ENCODE data around the gene SCN8A.

GRCh38 chr12:51689983-51690382 lies 99.0 kb downstream of the SCN8A start:
- TF ChIP-seq CTCF (conservative IDR thresholded peaks at IDR 0.05; ENCODE audit: low read depth in 2 of 2) (no peak), JUNB (IDR thresholded peaks at IDR 0.05; ENCODE audit: unreplicated experiment) (no peak), POLR2AphosphoS5 (IDR thresholded peaks at IDR 0.05; ENCODE audit: low read depth) (no peak), EZH2 (IDR thresholded peaks at IDR 0.05; ENCODE audit: low read depth, unreplicated experiment) (no peak), REST (IDR thresholded peaks at IDR 0.05; ENCODE audit: unreplicated experiment) (no peak), EZH2phosphoT487 (IDR thresholded peaks at IDR 0.05; ENCODE audit: unreplicated experiment) (no peak), CREB1 (CRISPR knock-in tag; IDR thresholded peaks at IDR 0.05; ENCODE audit: low read depth) (no peak), NANOG (IDR thresholded peaks at IDR 0.05; ENCODE audit: borderline replicate concordance) (no peak)

Data from GM23338 (cell line).